HG03457 (cell line): ENCODE measurements around the gene KCNJ15.

ENCODE experiments used
- ATAC-seq: cut with Tn5 transposase; IDR thresholded peaks from one replicate; pipeline ENCODE4 v1.9.1; 2021; ENCODE audit warnings: moderate number of reproducible peaks; ENCODE audit not compliant: unreplicated experiment

KCNJ15 gene

DNA sequence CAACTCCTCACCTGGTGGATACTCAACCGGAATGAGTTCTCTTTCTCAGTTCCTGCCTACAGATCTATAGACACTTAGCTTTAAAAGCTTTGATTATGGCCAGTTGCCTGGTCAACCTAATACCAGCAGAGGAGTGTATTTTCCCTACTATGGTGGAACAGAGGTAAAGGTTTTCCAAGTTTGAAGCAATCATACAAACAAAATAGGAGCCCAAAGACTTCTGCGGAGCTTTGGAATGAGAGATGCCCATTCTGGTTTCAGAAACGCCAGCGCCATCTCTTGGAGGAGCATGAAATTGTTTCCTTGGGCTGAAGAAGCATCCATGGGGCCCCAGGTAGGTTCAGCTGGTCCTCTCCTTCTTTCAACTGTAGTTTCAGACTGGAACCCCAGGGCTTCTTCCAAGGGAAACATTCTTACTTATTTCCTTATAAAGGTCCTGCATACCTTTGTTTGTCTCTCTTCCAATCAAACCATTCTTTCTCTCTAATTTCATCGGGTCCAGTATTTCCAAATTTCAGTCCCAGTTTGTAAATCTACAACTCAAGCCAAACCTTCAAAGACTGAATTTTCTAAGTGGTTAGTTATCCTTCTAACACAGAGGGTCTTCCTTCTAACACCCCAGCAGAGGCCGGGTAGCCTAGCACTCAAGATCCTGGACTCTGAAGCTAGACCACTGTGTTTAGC is 95.9 kb downstream of the KCNJ15 start:
- no peak for ATAC-seq

- no peak for ATAC-seq
These were observed 97.4 kb downstream of the KCNJ15 start for GRCh38 chr21:38354231-38354630.

DNA sequence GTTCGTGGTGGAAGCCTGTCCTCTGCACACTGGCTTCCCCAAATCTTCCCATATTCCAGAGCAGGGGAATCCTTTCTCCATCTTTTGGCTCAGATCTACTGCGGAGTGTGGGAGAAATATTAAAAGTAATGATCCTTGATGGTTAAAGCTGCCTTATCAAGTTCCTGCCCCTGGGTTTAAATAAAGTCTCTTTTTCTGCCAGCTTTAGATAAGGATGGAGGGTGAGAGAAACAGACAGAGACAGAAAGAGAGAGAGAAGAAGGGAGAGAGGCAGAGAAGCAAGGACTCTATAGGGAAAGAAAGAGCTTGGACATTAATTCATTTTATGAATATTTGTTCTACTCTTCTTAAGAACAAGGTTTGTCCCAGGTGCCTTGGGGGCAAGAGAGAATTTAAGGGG is 98.0 kb downstream of the KCNJ15 start:
- ATAC-seq = no peak

- no peak for ATAC-seq
These were observed 98.6 kb downstream of the KCNJ15 start for GRCh38 chr21:38355353-38355752.

GRCh38 chr21:38355992-38356781 is 99.4 kb downstream of the KCNJ15 start:
- no peak for ATAC-seq
